Stimulated activated CD8-positive, alpha-beta memory T cell treated with anti-CD3 and anti-CD28 coated beads, Interleukin-15, amount 100 ng/mL, for 1 hour (primary cell): ENCODE measurements around the gene ZNF839.

Experiments
- DNase-seq: peaks from one replicate; pipeline ENCODE4 v3.0.0-alpha.2; 2020; ENCODE audit warnings: low read depth

ZNF839 gene

DNA sequence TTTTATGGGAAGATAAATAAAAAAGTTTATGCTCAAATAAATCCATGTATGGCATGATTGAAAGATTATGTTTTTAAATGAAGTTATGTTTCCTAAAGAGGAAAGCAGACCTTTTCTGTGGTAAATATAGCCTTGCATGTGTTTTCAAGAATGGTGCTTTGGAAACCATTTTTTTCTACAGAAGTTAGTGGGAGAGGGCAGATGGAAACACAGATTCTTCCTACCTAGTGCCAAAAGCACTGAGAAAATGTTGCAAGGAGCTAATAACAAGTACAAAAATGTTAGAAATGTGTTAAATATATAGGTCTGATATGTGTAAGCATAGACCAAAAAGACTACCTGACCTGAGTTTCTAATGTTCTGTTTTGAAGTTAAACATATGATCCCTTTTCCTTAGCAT is 67.5 kb downstream of the ZNF839 start:
- no peak for DNase-seq

DNA sequence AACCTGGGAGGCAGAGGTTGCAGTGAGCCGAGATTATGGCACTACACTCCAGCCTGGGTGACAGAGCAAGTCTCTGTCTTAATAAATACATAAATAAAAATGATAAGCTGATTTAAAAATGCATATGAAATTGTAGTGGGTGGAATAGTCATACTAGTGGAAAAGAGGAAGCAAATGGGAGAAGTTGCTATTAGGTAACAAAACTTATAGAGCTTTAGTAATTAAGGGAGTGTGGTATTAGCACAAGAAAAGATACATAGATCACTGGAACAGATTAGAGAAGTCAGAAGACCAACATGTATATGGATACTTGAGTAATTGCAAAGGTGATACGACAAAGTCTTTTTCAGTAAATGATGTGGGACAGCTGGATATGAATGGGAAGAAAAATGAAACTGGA is 69.7 kb downstream of the ZNF839 start:
- no peak for DNase-seq

DNA sequence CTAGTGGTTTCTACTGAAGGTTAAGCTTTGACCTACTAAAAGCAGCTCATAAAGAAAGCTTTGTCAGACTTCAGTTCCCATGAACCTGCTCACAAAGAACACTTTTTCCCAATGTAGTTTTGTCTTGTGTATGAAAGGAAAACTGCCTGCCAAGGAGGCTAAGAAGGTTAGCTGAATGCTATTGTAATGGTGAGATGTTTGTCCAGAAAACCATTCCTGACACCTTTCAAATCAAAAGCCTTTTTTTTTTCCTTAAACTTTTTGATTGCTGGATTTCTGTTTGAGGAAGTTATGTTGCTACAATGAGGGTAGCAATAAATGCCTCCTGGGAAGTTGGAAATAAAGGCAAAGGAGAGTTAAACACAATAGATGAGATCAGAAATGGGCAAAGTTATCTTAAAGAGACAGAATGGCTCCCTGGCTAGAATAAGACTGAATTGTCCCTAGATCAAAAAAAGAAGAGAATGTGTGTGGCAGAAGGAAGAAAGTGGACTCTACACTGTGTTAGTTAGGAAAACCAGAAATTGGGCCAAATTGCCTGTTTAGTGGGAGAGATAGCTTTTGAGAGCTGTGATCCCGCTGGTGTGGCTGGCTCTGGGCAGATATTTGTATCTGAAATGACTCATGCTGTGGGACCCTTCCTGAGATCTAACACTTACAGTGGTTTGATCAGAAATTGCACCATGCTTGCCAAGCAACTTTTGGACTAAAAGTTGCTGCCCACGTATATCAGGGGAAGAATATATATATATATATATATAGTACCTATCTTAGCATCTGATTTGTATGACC is 70.7 kb downstream of the ZNF839 start:
- no peak for DNase-seq
